HG02943 (cell line): ENCODE data around the gene ZNF283.
A peak's percentile ranks its signal among the peaks of the same experiment; 100 is the strongest.

Source experiments
- ATAC-seq: cut with Tn5 transposase; IDR thresholded peaks from one replicate; pipeline ENCODE4 v1.9.1; 2021; ENCODE audit warnings: mild to moderate bottlenecking, low read depth, moderate library complexity; ENCODE audit not compliant: unreplicated experiment

ZNF283 gene

DNA sequence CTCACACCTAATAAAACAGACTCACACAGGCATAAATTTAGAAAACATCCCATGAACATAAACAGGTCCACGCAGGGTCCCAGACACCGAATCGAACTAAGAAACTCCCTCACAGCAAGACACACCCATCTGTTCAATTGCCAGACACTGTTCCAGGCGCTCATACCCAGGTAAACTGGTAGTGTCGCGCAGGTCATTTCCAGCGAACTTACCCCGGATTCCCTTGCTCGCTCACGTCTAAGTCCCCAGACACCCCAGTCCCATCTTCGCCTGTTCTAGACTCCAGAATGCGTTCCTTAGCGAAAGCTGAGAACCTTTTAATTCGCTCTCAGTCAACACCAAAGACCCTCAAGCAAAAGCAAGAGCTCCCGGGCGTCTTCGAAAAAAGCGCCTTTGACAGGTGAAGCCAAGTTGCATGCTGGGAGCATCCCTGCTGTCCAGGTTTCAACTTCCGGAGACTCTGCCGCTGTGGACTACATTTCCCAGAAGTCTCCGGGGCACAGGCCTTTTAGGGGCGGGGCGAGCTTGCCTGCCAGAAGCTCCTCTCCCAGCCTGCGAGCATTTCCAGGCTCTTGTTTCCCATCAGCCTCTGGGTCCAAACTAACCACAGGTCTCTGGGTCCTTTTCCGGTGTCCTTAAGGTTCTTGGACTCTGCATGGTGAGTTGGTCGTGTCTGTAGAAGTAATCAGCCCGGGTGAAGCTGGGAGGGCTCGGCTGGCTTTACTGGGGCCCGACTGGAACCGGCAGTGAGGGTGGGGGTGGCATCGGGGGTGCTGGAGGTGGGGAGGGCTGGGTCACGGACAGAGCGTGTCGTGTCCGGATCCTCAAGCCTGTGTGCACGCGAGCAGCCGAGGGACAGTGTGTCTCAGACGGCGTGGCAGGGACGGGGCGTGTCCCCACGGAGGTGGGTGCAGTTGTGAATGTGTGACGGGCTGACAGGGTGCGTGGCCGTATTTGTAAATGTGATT is at the start of gene ZNF283:
TSS of gene ZNF283 (plus strand) at position 535 of the 968 bp plus-strand sequence. CDS start 6,184 bp downstream, outside the sequence.
- peak; percentile 95 for ATAC-seq

DNA sequence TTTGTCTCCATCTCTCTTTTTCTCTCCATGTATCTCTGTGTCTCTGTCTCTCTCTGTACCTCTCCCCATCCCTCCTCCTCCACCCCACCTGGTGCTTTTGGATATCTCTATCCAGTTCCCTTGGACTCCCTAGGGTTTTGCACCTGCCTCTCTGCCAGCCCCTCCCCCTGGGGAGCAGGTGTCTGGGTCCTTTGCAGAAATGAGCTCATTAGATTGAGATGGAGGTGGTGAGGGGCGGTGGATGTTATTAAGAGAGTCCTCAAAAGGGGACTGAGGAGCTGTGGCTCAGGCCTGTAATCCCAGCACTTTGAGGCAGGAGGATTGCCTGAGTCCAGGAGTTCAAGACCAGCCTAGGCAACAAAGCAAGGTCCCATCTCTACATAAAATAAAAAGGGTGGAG is 48.5 kb upstream of the ZNF283 start:
- ATAC-seq: no peak

DNA sequence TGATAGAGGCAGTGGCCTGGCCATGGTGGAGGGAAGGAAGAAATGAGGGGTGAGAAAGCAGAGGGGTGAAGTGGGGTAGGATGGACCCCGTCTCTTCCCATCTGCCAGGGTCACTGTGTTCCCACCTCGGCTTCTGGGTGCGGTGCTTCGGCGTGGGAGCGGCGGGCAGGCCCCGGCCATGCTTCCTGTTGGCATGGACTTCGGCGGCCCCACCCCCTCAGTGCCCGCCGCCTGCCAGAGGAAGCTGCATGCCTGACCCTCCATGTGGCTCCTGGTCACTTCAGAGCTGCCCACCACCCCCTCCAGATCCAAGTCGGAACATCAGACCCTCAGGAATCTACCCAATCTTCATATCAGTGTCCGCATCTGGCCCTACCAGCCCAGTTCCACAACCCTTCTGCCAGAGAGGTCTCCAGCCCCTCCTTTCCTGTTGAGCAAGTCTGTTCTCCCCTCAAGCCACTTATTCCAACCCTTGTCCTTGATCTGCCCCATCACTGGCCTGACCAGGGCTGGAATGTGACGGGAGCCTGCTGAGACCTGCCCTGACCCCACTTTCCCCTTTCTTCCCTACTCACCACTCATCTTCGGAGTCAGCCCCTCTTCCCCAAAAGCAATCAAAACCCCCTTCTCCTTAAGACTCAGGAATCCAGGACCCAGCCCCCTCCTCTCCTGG is 47.8 kb upstream of the ZNF283 start:
- no peak for ATAC-seq

DNA sequence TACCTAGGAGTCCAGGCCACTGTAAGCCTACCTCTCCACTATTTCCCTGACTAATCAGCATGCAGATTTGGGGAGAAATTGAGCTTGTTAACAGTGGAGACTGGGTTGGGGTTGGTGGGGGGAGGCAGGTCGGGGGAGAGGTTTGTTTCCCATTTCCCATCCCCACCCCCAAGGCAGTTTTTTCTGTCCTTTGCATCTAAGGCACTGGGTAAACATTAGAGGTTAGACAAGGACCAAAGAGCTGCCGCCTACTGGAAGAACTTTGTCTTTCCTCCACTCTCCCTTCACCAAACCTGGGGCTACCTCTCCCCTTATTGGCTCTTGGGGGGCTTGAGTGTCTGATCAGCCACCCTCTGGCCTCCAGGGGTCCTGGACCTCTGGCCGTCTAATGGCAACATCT is 47.3 kb upstream of the ZNF283 start:
- no peak for ATAC-seq

DNA sequence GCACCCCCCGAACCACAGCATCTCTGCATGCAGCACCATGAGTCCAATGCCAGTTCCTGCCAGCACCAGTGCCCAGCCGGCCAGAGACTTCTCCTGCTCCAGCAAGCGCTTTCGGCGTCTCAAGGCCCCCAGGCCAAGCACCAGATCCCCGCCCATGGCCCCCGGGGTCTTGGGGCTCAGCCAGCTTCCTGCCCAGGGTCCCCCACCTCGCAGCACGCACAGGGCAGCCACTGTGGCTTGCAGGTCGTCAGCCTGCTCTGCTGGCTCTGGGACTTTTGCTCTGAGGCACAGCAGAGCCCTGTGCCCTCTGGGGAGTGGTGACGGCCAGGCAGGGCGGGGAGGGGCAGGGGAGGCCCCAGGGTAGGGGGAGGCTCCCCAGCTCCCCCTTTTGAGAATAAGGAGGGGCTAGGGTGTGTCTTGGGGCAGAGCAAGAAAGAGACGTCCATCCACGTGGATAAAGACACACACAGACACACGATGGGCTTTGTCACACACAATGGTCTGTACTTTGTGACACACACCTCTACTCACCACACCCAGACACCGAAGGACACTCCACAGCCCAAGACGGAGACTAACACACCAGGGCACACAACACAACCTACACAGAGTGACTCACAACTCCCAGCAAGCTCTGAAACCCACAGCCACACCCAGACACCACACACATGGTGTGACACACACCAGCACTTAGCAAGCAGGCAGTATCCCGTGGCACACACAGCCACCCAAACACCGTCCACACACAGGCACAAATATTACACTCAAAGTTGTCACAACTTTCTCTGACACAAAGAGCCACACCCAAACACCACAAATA is 46.2 kb upstream of the ZNF283 start, which contains the start of gene KCNN4:
TSS of gene KCNN4 (minus strand) at position 268 of the 820 bp plus-strand sequence. CDS start at position 156, 112 bp downstream.
- ATAC-seq: no peak

DNA sequence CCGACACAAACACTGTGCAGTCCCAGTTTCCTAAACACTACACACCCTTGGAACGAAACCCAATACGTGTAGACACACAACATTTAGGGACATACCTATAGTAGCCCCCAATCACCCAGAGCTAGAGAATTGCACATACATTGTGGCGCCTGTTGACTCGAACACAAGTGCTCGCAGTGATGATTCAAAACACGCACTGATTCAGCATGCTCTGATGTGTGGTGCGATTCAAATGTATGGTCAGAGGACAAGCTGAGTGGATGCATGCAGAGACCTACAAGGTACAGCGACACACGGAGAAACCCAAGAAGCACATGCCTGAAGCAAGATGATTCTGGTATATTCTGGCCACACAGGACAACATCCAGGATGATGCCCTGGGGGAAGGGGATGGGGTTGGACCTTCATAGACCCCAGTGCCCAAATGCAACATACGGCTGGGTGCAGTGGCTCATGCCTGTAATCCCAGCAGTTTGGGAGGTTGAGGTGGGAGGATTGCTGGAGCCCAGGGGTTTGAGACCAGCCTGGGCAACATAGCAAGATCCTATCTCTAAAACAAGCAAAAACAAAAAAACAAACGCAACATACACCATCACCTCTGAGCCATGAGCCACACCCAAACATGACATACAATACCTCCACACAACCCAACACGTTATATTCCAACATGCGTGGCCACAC is 45.4 kb upstream of the ZNF283 start:
- ATAC-seq: no peak

DNA sequence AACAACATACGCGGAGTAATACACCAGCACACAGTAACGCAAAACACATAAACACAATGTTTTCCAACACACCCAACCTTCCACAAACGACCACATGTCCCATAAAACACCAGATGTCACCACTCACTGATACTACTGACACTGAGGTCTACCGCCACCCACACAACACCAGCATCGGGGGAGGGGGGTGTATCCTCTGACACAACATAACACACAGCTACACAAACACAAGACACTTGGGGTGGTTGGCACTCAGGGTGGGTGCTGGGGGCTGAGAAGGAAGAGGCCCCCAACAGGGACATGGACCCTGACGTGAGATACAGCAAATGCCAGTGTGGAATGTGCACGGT is 44.8 kb upstream of the ZNF283 start:
- no peak for ATAC-seq

DNA sequence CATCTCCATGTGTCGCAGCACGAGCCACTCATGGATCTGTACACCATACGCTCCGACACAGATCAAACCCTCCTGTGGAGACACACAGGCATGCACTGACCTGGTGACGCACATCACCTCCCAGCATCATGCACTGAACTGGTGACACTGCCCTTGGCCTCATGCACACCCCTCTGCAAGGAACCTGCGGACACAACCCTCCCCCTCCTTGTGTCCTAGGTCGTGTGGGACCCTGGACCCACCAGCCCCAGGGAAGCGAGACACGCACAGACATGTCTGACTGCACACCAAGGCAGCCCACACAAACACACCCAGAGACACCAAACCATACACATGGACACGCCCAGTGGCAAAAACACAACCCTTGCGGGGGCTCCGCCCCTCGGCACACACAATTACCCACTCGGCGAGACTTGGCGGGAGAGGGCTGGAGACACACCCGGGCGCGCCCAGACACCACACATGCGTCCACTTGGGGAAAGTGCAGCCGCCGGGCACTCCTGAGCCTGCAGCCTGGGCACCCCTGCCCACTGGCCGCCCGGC is 44.4 kb upstream of the ZNF283 start:
- no peak for ATAC-seq

DNA sequence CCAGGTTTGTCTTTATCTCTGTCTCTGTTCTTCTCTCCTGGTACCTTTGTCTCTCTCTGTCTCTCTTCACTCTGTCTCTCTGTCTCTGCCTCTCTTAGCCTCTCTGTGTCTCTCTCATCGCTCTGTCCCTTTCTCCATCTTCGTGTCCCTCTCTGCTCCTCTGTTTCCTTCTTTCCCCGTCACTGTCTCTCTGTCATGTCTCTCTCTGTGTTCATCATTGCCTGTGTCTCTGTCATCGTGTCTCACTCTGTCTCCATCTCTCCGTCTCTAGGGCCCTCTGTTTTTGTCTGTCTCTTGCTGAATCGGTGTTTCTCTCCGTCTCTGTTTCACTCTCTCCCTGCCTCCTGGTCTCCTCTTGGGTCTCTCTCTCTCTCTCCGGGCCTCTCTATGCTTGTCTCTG is 43.5 kb upstream of the ZNF283 start:
- ATAC-seq: no peak

DNA sequence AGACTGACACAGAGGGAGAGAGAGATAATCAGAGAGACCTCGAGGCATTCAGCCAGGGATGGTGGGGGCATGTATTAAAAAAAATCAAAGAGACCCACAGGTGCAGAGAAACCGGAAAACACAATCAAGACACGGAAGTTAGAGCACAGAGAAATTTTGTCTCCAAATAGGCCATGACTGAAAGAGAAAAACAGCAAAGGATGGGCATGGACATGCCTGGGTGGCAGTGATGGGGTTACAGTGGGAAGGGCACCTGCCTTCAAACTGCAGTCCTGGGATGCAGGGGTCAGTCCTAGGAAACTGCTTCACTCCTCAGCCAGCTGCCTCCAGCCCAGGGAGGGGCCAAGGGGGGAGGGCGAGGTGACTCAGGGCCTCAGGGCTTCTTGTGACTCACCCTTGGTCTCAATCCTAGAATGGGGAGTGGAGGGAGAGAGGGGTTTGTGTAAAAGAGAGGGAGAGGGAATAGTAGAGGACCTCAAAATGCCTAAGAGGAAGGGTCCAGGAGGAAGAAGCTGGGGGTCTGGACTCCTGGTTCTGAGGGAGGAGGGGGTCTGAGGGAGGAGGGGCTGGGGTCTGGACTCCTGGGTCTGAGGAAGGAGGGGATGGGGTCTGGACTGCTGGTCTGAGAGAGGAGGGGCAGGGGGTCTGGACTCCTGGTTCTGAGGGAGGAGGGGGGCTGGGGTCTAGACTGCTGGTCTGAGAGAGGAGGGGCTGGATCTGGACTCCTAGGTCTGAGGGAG is 42.7 kb upstream of the ZNF283 start:
- ATAC-seq: no peak

DNA sequence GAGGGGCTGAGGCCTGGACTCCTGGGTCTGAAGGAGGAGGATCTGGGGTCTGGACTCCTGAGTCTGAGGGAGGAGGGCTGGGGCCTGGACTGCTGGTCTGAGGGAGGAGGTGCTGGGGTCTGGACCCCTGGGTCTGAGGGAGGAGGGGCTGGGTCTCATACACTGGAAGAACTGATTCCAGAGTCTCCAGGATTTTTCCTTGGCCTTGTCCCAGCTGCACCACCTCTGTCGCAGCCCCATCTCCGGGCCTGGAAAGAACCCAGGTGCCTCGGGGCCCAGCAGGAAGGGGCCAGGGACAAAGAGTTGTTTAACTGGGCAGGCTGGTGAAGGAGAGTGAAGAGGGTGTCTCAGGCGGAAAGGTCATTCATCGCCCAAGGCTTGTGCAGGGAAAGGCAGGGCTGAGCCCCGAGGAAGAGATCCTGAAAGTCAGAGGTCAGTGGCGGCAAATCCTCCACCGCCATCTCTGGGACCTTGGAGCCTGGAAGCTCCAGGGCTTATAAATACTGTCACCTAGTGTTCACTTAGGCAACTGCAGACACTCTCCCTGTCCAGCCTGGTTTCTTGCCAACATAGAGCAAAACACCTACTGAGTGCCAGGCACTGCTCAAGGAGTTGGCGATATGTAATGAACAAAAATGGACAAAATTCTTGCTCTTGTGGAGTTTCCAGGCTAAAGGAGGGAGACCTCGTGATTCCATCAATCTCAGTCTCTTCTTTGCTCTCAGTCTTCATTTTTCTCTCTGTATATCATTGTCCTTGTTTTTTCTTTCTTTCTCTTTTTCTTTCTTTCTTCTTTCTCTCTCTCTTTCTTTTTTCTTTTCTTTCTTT is 41.9 kb upstream of the ZNF283 start:
- ATAC-seq: no peak

DNA sequence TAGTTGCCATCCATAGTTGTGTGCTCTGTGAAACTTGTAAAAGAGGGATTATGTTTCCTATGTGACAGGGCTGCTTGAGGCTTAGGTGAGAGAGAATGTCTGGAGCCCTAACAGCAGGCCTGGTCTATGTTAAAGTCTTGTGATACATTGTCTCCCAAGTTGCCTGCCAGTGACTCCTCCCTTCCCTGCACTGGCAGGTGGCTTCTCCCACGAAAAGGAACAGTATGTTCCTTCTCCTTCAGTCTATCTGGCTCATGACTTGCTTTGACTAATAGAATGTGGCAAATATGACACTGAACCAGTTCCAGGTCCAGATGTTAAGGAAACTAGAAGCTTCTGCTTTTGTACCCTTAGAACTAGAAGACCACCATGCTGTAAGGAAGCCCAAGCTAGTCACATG is 40.5 kb upstream of the ZNF283 start:
- ATAC-seq: no peak

DNA sequence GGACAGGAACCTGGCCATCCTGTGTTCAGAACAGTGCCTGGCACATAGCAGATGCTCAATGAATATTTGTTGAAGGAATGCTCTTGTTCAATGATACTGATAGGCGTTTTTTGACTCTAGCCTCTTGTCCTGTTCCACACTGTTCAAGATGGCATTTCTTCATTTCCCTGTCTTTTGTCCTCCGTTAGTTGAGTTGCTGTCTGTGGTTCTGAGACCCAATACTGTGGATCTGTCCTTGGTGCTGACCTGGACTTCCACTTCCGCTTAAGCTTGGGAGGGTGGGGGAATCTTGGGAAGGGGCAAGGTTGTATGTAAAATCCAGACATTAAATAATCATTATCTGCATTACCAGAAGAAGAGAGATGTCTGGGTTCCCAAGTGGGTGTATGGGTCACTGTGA is 38.1 kb upstream of the ZNF283 start:
- ATAC-seq: no peak

DNA sequence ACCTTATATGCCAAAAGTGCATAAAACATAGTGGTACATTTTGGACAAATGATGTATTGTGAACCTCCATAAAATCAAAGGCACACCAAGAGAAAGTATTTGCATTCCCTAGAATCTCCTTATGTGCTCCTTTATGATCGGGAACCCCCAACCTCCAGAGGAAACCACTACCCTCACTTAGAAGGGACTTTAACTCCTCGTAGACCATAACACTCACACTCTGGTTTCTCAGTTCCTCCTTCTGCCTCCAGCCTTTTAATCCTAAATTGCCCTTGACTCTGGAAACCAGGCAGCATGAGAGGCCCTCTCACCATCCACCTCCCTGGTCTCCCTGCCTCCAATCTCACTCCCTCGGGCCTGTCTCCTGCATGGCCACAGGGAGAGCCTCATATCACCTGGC is 36.5 kb upstream of the ZNF283 start:
- no peak for ATAC-seq

DNA sequence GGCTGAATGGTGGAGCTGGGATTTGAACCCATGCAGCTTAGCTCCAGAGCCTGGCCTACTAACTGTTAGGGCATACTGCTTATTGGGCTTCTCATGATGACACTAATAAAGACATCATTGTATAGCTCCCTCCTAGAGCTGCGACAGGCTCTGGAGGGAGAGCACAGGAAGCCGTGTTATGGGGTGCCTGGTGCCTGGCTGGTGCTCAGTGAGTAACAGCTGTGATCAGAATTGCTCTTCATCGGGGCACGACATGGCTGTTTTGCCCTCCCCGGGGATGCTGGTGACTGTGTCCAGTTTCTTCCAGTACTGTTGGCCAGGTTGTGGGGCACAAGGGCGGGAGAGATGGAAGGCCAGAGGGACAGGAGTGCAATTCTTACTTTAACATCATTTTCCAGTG is 30.0 kb upstream of the ZNF283 start:
- ATAC-seq: no peak

DNA sequence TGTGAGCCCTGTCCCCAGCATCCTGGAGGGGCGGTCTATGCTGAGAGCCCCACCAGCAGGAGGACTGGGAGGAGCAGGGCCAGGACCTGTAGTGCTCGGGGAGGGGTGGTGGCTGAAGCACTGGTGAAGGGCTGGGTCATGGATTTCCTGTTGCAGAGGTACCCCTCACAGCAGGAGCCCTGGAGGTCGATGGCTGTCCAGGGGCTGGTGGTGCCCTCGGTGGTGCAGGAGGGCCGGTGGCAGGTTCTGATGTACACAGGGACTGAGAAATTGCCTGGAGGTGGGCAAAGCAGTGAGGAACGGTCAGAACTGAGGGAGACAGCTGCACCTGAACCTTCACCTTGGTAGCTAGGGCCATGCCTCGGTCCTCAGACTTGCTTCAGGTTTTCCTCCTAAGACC is 29.6 kb upstream of the ZNF283 start:
- ATAC-seq: no peak

DNA sequence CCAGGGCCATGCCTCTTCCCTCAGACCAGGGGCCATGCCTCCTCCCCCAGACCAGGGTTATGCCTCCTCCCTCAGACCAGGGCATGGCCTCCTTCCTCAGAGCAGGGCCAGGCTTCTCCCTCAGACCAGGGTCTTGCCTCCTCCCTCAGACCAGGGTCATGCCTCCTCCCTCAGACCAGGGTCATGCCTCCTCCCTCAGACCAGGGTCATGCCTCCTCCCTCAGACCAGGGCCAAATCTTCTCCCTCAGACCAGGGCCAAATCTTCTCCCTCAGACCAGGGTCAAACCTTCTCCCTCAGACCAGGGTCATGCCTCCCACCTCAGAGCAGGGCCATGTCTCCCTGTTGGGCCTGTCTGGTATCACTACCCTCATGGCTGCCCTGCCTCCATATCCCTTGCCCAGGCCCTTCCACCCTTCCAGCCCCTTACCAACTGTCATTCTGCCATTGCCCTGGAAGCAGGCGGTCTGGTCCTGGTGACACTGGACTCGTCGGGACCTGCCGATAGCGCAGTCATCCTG is 29.0 kb upstream of the ZNF283 start:
- no peak for ATAC-seq
